H1 (cell line): ENCODE results near the gene NEU3.

Experiments used
- CEBPB ChIP-seq: IDR thresholded peaks from 2 replicates; pipeline ENCODE4 v1.6.1; 2012; ENCODE audit warnings: low read depth, low read length
- CTCF ChIP-seq, 3 experiments: IDR thresholded peaks; 1 replicate in 2 of 3; 2 replicates in 1 of 3; pipeline versions ENCODE4 v1.5.1 to v1.6.1; 2011; ENCODE audit warnings: low read length in 3 of 3, mild to moderate bottlenecking in 3 of 3, inconsistent platforms in 2 of 3, low read depth in 1 of 3, moderate library complexity in 1 of 3; ENCODE audit not compliant: insufficient read depth in 1 of 3; ENCODE audit errors: control extremely low read depth in 1 of 3
- EZH2 ChIP-seq: fragments of 200-600 bp; sonication (generic); IDR thresholded peaks from 2 replicates; pipeline ENCODE4 v1.7.1; 2012; ENCODE audit warnings: low read depth, mild to moderate bottlenecking, moderate library complexity, low read length, inconsistent platforms; ENCODE audit not compliant: severe bottlenecking
- JUN ChIP-seq: IDR thresholded peaks from 2 replicates; pipeline ENCODE4 v1.6.1; 2011; ENCODE audit warnings: low read depth, mild to moderate bottlenecking, improper control_type of control experiment, low read length
- MAFK ChIP-seq: IDR thresholded peaks from 2 replicates; pipeline ENCODE4 v1.6.1; 2012; ENCODE audit warnings: low read depth, mild to moderate bottlenecking, improper control_type of control experiment, low read length
- SIN3A ChIP-seq, 2 experiments: IDR thresholded peaks in 1 of 2; conservative IDR thresholded peaks in 1 of 2; 2 replicates each; pipeline ENCODE4 v1.6.1; 2011 to 2012; ENCODE audit warnings: low read length in 2 of 2, improper control_type of control experiment in 1 of 2, low read depth in 1 of 2, mild to moderate bottlenecking in 1 of 2
- ZNF274 ChIP-seq: IDR thresholded peaks from 2 replicates; pipeline ENCODE4 v1.7.0; 2012; ENCODE audit warnings: low read length, borderline replicate concordance; ENCODE audit errors: extremely low read depth

GRCh38 chr11:74954199-74954598 is 34.5 kb upstream of the NEU3 start:
- TF ChIP-seq JUN (no peak), CTCF (IDR thresholded peaks at IDR 0.05; ENCODE audit: control extremely low read depth in 1 of 3, insufficient read depth in 1 of 3, low read depth in 1 of 3, low read length in 3 of 3) (no peak), CEBPB (no peak), MAFK (no peak), EZH2 (no peak), SIN3A (conservative IDR thresholded peaks at IDR 0.05 in 1 of 2, IDR thresholded peaks at IDR 0.05 in 1 of 2; ENCODE audit: low read depth in 1 of 2, low read length in 2 of 2) (no peak), ZNF274 (no peak)
